HEK293 (cell line): ENCODE results near the gene KCTD14.

Experiments
- BCL11B ChIP-seq: fragments of 450-650 bp; formaldehyde crosslinking; IDR thresholded peaks from 2 replicates; pipeline ENCODE4 v1.5.1; 2016; ENCODE audit warnings: low read depth, missing biosample characterization, missing genetic modification characterization
- IKZF3 ChIP-seq: fragments of 450-650 bp; IDR thresholded peaks from 2 replicates; pipeline ENCODE4 v1.5.0; 2018; ENCODE audit warnings: missing biosample characterization, mild to moderate bottlenecking, missing genetic modification characterization, moderate library complexity
- INSM2 ChIP-seq: fragments of 450-650 bp; formaldehyde crosslinking; IDR thresholded peaks from 2 replicates; pipeline ENCODE4 v1.5.1; 2016; ENCODE audit warnings: missing biosample characterization, missing genetic modification characterization
- KLF16 ChIP-seq: fragments of 450-650 bp; formaldehyde crosslinking; IDR thresholded peaks from 2 replicates; pipeline ENCODE4 v1.5.1; 2017; ENCODE audit warnings: missing biosample characterization, missing genetic modification characterization
- PRDM1 ChIP-seq: fragments of 450-650 bp; formaldehyde crosslinking; IDR thresholded peaks from 2 replicates; pipeline ENCODE4; 2016; ENCODE audit warnings: missing biosample characterization, missing genetic modification characterization
- PRDM6 ChIP-seq: fragments of 450-650 bp; formaldehyde crosslinking; IDR thresholded peaks from 2 replicates; pipeline ENCODE4 v1.5.1; 2017; ENCODE audit warnings: missing biosample characterization, missing genetic modification characterization
- SCRT1 ChIP-seq: fragments of 450-650 bp; formaldehyde crosslinking; IDR thresholded peaks from 2 replicates; pipeline ENCODE4 v1.5.1; 2016; ENCODE audit warnings: missing biosample characterization, missing genetic modification characterization, borderline replicate concordance
- SP3 ChIP-seq: fragments of 450-650 bp; formaldehyde crosslinking; IDR thresholded peaks from 2 replicates; pipeline ENCODE4 v1.5.1; 2016; ENCODE audit warnings: missing biosample characterization, missing genetic modification characterization
- SP7 ChIP-seq: fragments of 450-650 bp; formaldehyde crosslinking; IDR thresholded peaks from 2 replicates; pipeline ENCODE4 v1.5.1; 2016; ENCODE audit warnings: missing biosample characterization, missing genetic modification characterization
- ZBTB48 ChIP-seq: fragments of 450-650 bp; formaldehyde crosslinking; IDR thresholded peaks from 2 replicates; pipeline ENCODE4 v1.5.1; 2016; ENCODE audit warnings: missing biosample characterization, missing genetic modification characterization
- ZEB2 ChIP-seq: fragments of 450-650 bp; formaldehyde crosslinking; IDR thresholded peaks from 2 replicates; pipeline ENCODE4 v1.5.1; 2016; ENCODE audit warnings: missing biosample characterization, missing genetic modification characterization
- ZFP41 ChIP-seq: fragments of 450-650 bp; formaldehyde crosslinking; IDR thresholded peaks from 2 replicates; pipeline ENCODE4 v1.5.1; 2016; ENCODE audit warnings: missing biosample characterization, missing genetic modification characterization, borderline replicate concordance
- ZNF112 ChIP-seq: fragments of 450-650 bp; formaldehyde crosslinking; IDR thresholded peaks from 2 replicates; pipeline ENCODE4 v1.5.0; 2017; ENCODE audit warnings: missing biosample characterization, missing genetic modification characterization
- ZNF146 ChIP-seq: fragments of 450-650 bp; formaldehyde crosslinking; IDR thresholded peaks from 2 replicates; pipeline ENCODE4 v1.5.1; 2016; ENCODE audit warnings: missing biosample characterization, missing genetic modification characterization
- ZNF155 ChIP-seq: fragments of 450-650 bp; formaldehyde crosslinking; IDR thresholded peaks from 2 replicates; pipeline ENCODE4 v1.5.1; 2016; ENCODE audit warnings: missing biosample characterization, missing genetic modification characterization
- ZNF157 ChIP-seq: fragments of 450-650 bp; formaldehyde crosslinking; IDR thresholded peaks from 2 replicates; pipeline ENCODE4 v1.5.1; 2016; ENCODE audit warnings: missing biosample characterization, missing genetic modification characterization
- ZNF18 ChIP-seq: fragments of 450-650 bp; formaldehyde crosslinking; IDR thresholded peaks from 2 replicates; pipeline ENCODE4 v1.5.1; 2016; ENCODE audit warnings: missing biosample characterization, missing genetic modification characterization
- ZNF248 ChIP-seq: fragments of 450-650 bp; formaldehyde crosslinking; IDR thresholded peaks from 2 replicates; pipeline ENCODE4 v1.5.1; 2017; ENCODE audit warnings: missing biosample characterization, missing genetic modification characterization
- ZNF274 ChIP-seq, 2 experiments: fragments of 200-500 bp in 1 of 2; fragments of 450-650 bp in 1 of 2; sonication (Bioruptor generic) in 1 of 2; formaldehyde crosslinking in 1 of 2; IDR thresholded peaks; 2 replicates each; pipeline versions ENCODE4 v1.5.1 to v1.6.1; 2014 to 2016; ENCODE audit warnings: borderline replicate concordance in 1 of 2, inconsistent platforms in 1 of 2, low read length in 1 of 2, missing biosample characterization in 1 of 2, missing genetic modification characterization in 1 of 2
- ZNF280D ChIP-seq: fragments of 450-650 bp; formaldehyde crosslinking; IDR thresholded peaks from 2 replicates; pipeline ENCODE4 v1.5.1; 2016; ENCODE audit warnings: missing biosample characterization, missing genetic modification characterization
- ZNF292 ChIP-seq: fragments of 450-650 bp; formaldehyde crosslinking; IDR thresholded peaks from 2 replicates; pipeline ENCODE4 v1.5.1; 2016; ENCODE audit warnings: low read depth, missing biosample characterization, missing genetic modification characterization, borderline replicate concordance
- ZNF449 ChIP-seq: fragments of 450-650 bp; formaldehyde crosslinking; IDR thresholded peaks from 2 replicates; pipeline ENCODE4 v1.5.1; 2017; ENCODE audit warnings: missing biosample characterization, mild to moderate bottlenecking, missing genetic modification characterization, moderate library complexity
- ZNF501 ChIP-seq: fragments of 450-650 bp; formaldehyde crosslinking; IDR thresholded peaks from 2 replicates; pipeline ENCODE4 v1.5.1; 2016; ENCODE audit warnings: missing biosample characterization, missing genetic modification characterization
- ZNF529 ChIP-seq: fragments of 450-650 bp; formaldehyde crosslinking; IDR thresholded peaks from 2 replicates; pipeline ENCODE4 v1.5.1; 2017; ENCODE audit warnings: missing genetic modification characterization, missing biosample characterization; ENCODE audit not compliant: insufficient replicate concordance
- ZNF548 ChIP-seq: fragments of 450-650 bp; formaldehyde crosslinking; IDR thresholded peaks from 2 replicates; pipeline ENCODE4 v1.5.1; 2016; ENCODE audit warnings: missing biosample characterization, missing genetic modification characterization
- ZNF580 ChIP-seq: fragments of 450-650 bp; formaldehyde crosslinking; IDR thresholded peaks from 2 replicates; pipeline ENCODE4 v1.5.1; 2016; ENCODE audit warnings: missing biosample characterization, missing genetic modification characterization
- ZNF670 ChIP-seq: fragments of 450-650 bp; formaldehyde crosslinking; IDR thresholded peaks from 2 replicates; pipeline ENCODE4 v1.5.1; 2016; ENCODE audit warnings: missing biosample characterization, missing genetic modification characterization, low read depth
- ZNF792 ChIP-seq: fragments of 450-650 bp; formaldehyde crosslinking; IDR thresholded peaks from 2 replicates; pipeline ENCODE4 v1.5.1; 2016; ENCODE audit warnings: missing biosample characterization, missing genetic modification characterization
- ZNF843 ChIP-seq: fragments of 450-650 bp; formaldehyde crosslinking; IDR thresholded peaks from 2 replicates; pipeline ENCODE4 v1.5.1; 2016; ENCODE audit warnings: missing biosample characterization, missing genetic modification characterization

Gene KCTD14

GRCh38 chr11:77994434-77995362, 28.4 kb downstream of the KCTD14 start, which contains the start of gene INTS4 (continued):
- TF ChIP-seq ZEB2 (tag by site-specific recombination) (peak; percentile 88), ZNF501 (peak; percentile 15; the same call in 1 of the 2 replicates), IKZF3 (peak; percentile 92), ZNF670 (tag by site-specific recombination) (no peak), ZBTB48 (tag by site-specific recombination) (peak; percentile 75; the same call in 1 of the 2 replicates), ZNF274 (IDR thresholded peaks at IDR 0.05; ENCODE audit: low read length) (no peak), ZNF274 (tag by site-specific recombination; IDR thresholded peaks at IDR 0.05; ENCODE audit: borderline replicate concordance) (no peak), SCRT1 (tag by site-specific recombination) (no peak), ZNF18 (tag by site-specific recombination) (no peak), ZNF157 (tag by site-specific recombination) (no peak), BCL11B (tag by site-specific recombination) (0 out of 2 replicates have a peak, but pooled peaks have one; percentile 53), ZNF449 (0 out of 2 replicates have a peak, but pooled peaks have one; percentile 17), ZNF548 (tag by site-specific recombination) (no peak), ZNF580 (tag by site-specific recombination) (no peak), ZNF280D (no peak), ZNF146 (tag by site-specific recombination) (no peak), ZNF529 (tag by site-specific recombination) (no peak), INSM2 (tag by site-specific recombination) (no peak), ZNF843 (tag by site-specific recombination) (no peak; the same call in 1 of the 2 replicates), PRDM1 (tag by site-specific recombination) (no peak), ZNF248 (tag by site-specific recombination) (no peak), ZNF155 (tag by site-specific recombination) (no peak), ZNF112 (no peak), PRDM6 (no peak), ZNF292 (tag by site-specific recombination) (no peak), ZNF792 (tag by site-specific recombination) (no peak), KLF16 (tag by site-specific recombination) (0 out of 2 replicates have a peak, but pooled peaks have one; percentile 42), ZFP41 (no peak), SP7 (tag by site-specific recombination) (peak; percentile 58), SP3 (peak; percentile 97)
